Measurements from ENCODE around the gene LMNA. TPM values are rescaled to one million over a fixed set of nuclear protein-coding genes. Genes with fewer than 3 reads are reported as not detected.

LMNA gene
- total and polyA plus RNA-seq, 10 of the 15 experiments (the other 5 are each of a cell fraction or from before 2014, with no cell fraction given): 0.42 to 334 (median 81.1) TPM

GRCh38 chr1:156163712-156164111 is 49.2 kb downstream of the LMNA start (continued):
- TF ChIP-seq CEBPZ (IDR thresholded peaks at IDR 0.05; ENCODE audit: low read depth, low read length) (no peak), ZBTB4 (CRISPR knock-in tag; IDR thresholded peaks at IDR 0.05) (no peak), KDM1A (IDR thresholded peaks at IDR 0.05; ENCODE audit: borderline replicate concordance) (no peak), ZSCAN29 (IDR thresholded peaks at IDR 0.05) (no peak), MXI1 (IDR thresholded peaks at IDR 0.05; ENCODE audit: low read depth, low read length) (no peak), SUZ12 (IDR thresholded peaks at IDR 0.05; ENCODE audit: unreplicated experiment) (no peak), ZBTB11 (CRISPR knock-in tag; IDR thresholded peaks at IDR 0.05) (no peak), PAX8 (IDR thresholded peaks at IDR 0.05) (no peak), SREBF1 (IDR thresholded peaks at IDR 0.05; ENCODE audit: low read length) (no peak), E2F4 (IDR thresholded peaks at IDR 0.05; ENCODE audit: low read depth, low read length) (no peak), PBX3 (IDR thresholded peaks at IDR 0.05; ENCODE audit: insufficient replicate concordance, low read depth, low read length) (no peak), MLLT1 (IDR thresholded peaks at IDR 0.05) (no peak), GATAD2B (conservative IDR thresholded peaks at IDR 0.05; ENCODE audit: low read depth) (no peak)

Data from GM12878 (cell line).